SK-N-SH treated with all-trans-retinoic acid at 6 μM for 48 hours (cell line): Measurements from ENCODE around the gene ARHGAP35.

Source experiments
- ISL1 ChIP-seq: fragments of 250-450 bp; sonication (Bioruptor Pico); IDR thresholded peaks from 2 replicates; pipeline ENCODE4 v2.1.2; 2022; ENCODE audit warnings: mild to moderate bottlenecking, moderate library complexity
- RARB ChIP-seq: fragments of 250-450 bp; sonication (Bioruptor Pico); IDR thresholded peaks from 2 replicates; pipeline ENCODE4 v1.8.0; 2021; ENCODE audit warnings: mild to moderate bottlenecking, moderate library complexity
- ZFP3 ChIP-seq: fragments of 250-450 bp; sonication (Bioruptor Pico); IDR thresholded peaks from 2 replicates; pipeline ENCODE4 v1.5.0; 2020; ENCODE audit warnings: mild to moderate bottlenecking, moderate library complexity

DNA sequence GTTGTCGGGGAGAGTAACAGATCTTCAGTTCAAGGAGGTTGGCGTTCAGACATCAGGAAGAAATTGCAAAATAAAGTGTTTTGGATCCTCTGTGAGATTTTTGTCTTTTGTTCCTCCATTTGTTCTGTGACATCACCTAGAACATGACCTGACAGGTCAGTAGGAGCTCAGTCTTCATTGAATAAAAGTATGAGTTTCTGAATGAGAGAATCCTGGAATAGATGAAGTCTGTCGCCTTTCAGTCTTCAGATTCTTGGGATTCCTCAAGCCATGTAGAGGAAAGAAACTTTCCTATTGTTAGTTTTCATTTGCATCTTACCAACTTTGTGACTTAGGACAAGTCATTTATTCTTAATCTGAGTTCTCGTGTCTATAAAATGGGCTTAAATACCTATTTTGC is 14.4 kb downstream of the ARHGAP35 start:
- TF ChIP-seq ZFP3 (no peak), ISL1 (CRISPR knock-in tag) (no peak), RARB (no peak)
